NCI-H2029 (cell line): Measurements from ENCODE around the gene CCNF.

ENCODE experiments used
- DNase-seq: peaks from one replicate; lab custom pipeline; 2025; lab: John Stamatoyannopoulos, UW

CCNF gene

GRCh38 chr16:2456551-2457153 is 27.4 kb downstream of the CCNF start:
- DNase-seq, result no peak

- DNase-seq, result no peak
Measured at GRCh38 chr16:2457267-2457666, 28.0 kb downstream of the CCNF start.

GRCh38 chr16:2457946-2458345 is 28.7 kb downstream of the CCNF start:
- DNase-seq, result no peak

GRCh38 chr16:2458887-2459646 is 29.8 kb downstream of the CCNF start:
- no peak for DNase-seq

- peak; percentile 94 for DNase-seq
Measured at GRCh38 chr16:2459647-2460390, 30.6 kb downstream of the CCNF start, which contains the start of gene TEDC2. Gene TEDC2 (plus strand): TSS chr16:2460109. CDS start chr16:2460145, 36 bp downstream.

- no peak for DNase-seq
Measured at GRCh38 chr16:2460391-2460713, 31.1 kb downstream of the CCNF start.

- no peak for DNase-seq
Measured at GRCh38 chr16:2460916-2461315, 31.7 kb downstream of the CCNF start.

- no peak for DNase-seq
Measured at GRCh38 chr16:2462031-2462866, 33.0 kb downstream of the CCNF start.

GRCh38 chr16:2464333-2464732 is 35.1 kb downstream of the CCNF start:
- DNase-seq, result no peak

GRCh38 chr16:2465653-2466415 is 36.6 kb downstream of the CCNF start:
- no peak for DNase-seq

GRCh38 chr16:2466667-2467527 is 37.6 kb downstream of the CCNF start:
- DNase-seq, result no peak

- peak; percentile 74 for DNase-seq
Measured at GRCh38 chr16:2467528-2468232, 38.4 kb downstream of the CCNF start.

GRCh38 chr16:2468233-2468724 is 39.0 kb downstream of the CCNF start:
- DNase-seq, result no peak

- DNase-seq, result peak; percentile 60
Measured at GRCh38 chr16:2468725-2469398, 39.6 kb downstream of the CCNF start.

GRCh38 chr16:2469399-2470233 is 40.4 kb downstream of the CCNF start:
- no peak for DNase-seq

GRCh38 chr16:2470234-2470601 is 41.0 kb downstream of the CCNF start:
- DNase-seq, result no peak

- no peak for DNase-seq
Measured at GRCh38 chr16:2470603-2471015, 41.4 kb downstream of the CCNF start.

GRCh38 chr16:2471016-2471652 is 41.9 kb downstream of the CCNF start, which contains the start of gene NTN3:
Gene NTN3 (plus strand): TSS chr16:2471297. CDS start chr16:2471702, 405 bp downstream.
- DNase-seq, result no peak
